HG03457 (cell line): ENCODE results near the gene ENOX1.

Source experiments
- ATAC-seq: cut with Tn5 transposase; IDR thresholded peaks from one replicate; pipeline ENCODE4 v1.9.1; 2021; ENCODE audit warnings: moderate number of reproducible peaks; ENCODE audit not compliant: unreplicated experiment

The ENOX1 gene

GRCh38 chr13:43785650-43786471 is 911 bp downstream of the ENOX1 start:
- ATAC-seq = no peak

DNA sequence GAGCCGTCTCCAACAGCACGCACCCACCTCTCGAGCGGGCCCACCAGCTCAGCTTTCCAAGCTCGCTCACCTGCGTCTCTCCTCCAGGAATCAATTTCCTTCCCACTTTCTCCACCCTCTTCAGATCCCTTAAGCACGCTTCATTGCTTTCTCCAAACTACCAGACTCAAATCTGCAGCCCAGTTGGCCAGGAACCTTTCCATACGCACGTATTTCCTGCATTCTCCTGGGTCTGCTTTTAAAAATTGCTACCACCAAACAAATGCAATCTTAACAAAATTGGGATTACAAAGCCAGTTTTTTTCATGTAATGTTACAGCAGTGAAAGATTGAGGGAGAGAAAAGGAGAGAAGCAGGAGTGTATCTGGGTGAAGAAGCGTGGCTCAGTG is 1.5 kb downstream of the ENOX1 start:
- no peak for ATAC-seq

GRCh38 chr13:43784496-43784895 is 2.3 kb downstream of the ENOX1 start:
- no peak for ATAC-seq

GRCh38 chr13:43783820-43784219 is 3.0 kb downstream of the ENOX1 start:
- ATAC-seq = no peak

GRCh38 chr13:43782686-43783085 is 4.1 kb downstream of the ENOX1 start:
- no peak for ATAC-seq

- ATAC-seq = no peak
These were observed 6.1 kb downstream of the ENOX1 start for GRCh38 chr13:43780666-43781065.

- ATAC-seq = no peak
These were observed 10.2 kb downstream of the ENOX1 start for GRCh38 chr13:43776501-43777079.

- no peak for ATAC-seq
These were observed 10.8 kb downstream of the ENOX1 start for GRCh38 chr13:43776006-43776405.

DNA sequence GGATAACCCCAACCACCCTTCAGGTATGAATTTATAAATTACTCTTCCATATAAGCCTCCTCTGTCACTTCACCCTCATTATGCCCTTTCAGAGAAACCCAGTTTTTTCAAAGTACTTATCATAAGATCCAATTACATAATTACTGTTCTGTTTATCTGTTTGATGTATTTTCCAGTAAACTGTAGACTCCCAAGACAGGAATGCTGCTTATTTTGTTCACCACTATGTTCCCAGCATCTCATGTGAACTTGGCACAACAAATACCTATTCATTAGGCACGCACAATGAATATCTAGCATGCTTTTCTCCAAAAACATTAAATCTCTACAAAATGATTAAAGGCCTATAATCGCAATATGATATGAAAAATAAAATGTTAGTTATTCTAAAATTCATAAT is 13.2 kb downstream of the ENOX1 start:
- ATAC-seq = no peak

GRCh38 chr13:43770871-43771270 is 15.9 kb downstream of the ENOX1 start:
- no peak for ATAC-seq

DNA sequence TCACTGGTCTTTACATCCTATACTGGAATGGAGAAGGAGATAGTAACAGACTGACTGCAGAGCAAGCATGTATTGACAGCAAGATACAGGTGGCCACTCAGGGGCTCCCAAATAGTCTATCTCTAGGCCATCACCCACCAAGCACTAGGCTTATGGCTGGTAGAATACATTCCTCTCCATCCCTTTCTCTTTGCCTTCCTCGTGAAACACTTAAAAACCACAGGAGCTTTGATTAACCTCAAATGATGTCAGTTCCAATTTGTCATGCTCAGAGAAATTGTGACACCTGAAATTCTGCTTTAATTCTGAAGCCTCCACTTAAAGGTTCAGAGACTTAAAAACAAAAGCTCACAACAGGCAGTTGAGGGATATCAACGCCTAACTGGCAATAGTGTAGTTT is 17.2 kb downstream of the ENOX1 start:
- no peak for ATAC-seq

- no peak for ATAC-seq
These were observed 19.3 kb downstream of the ENOX1 start for GRCh38 chr13:43767341-43767931.

DNA sequence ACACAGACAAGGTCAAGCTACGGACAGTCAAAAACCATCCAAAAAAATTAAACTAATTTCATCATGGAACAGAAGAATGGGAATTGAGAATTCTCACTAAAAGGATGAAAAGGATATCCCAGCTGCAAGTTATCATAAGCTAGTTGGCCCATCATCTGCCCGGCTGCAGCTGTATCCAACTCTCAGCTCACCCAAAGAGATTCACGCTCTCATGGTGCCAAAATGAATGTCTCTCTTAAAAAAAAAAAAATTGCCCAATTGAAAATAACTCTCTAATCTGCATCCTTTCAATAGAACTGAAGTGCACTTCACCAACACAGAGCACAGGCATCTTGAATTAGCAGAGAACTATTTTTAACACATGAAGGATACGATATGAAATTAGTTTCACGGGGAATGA is 20.0 kb downstream of the ENOX1 start:
- no peak for ATAC-seq

- no peak for ATAC-seq
These were observed 22.4 kb downstream of the ENOX1 start for GRCh38 chr13:43764349-43764748.

DNA sequence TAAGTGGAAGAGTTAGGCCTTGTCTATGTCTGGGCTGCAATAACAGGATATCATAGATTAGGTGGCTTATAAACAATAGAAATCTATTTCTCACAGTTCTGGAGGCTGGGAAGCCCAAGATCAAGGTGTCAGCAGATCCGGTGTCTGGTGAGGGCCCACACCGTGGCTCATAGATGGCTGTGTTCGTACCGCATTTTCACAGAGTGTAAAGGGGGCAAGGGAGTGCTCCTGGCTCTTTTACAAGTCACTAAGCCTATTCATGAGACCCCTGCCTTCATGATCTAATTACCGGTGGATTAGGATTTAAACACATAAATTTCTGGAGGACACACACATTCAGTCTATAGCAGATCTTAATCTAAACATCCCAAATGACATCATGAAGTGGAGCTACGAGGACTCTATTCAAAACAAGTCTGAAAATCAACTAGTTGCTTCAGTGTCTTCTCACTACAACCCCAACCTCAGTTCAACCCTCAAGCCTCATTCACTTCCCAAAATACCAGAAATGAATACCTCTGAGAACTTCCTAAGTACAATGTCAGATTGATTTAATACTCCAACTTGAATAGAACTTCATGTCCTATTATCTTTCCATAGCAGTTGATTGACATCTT is 23.5 kb downstream of the ENOX1 start:
- ATAC-seq = no peak

- no peak for ATAC-seq
These were observed 25.0 kb downstream of the ENOX1 start for GRCh38 chr13:43761616-43762315.

DNA sequence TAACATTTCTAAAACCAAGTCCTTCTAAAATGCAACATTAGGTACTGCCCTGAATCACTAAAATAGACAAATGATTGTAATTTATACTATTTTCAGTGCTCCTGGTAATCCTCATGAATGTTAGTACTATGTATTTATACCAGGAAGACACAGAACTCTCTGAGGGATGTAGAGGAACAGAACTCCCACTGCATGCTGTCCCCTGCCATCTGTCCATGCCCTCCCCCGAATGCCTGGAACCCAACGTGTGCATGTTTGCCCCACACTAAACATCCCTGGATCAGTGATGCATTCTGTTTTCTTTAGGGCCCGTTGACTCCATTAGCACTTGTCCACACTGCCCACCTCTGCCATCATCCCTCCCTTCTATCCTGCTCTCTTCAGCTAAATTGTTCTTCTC is 26.5 kb downstream of the ENOX1 start:
- ATAC-seq = no peak

GRCh38 chr13:43758834-43759233 is 27.9 kb downstream of the ENOX1 start:
- ATAC-seq = no peak

GRCh38 chr13:43757266-43757665 is 29.5 kb downstream of the ENOX1 start:
- no peak for ATAC-seq

GRCh38 chr13:43755844-43756243 is 30.9 kb downstream of the ENOX1 start:
- ATAC-seq = no peak

DNA sequence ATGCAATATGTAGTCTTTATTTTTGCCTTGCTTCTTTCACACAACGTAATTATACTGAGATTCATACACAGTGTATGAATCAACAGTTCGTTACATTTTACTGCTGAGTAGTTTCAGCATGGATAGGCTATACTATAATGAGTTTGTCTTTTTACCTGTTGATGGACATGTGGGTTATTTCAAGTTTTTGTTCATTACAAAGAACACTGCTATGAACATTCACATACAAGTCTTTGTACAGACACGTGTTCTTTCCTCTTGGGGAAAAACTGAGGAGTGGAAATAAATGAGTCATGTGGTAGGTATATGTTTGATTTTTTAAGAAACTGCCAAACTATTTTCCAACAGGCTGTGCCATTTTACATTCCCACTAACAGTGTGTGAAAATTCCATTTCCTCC is 35.1 kb downstream of the ENOX1 start:
- ATAC-seq = no peak
